MM.1S (cell line): Measurements from ENCODE around the gene ROBO2.

ENCODE experiments used
- DNase-seq: peaks from one replicate; pipeline ENCODE4 v3.0.0-alpha.2; 2015
- H2AFZ ChIP-seq: fragments of 300-600 bp; sonication (generic); 2 replicates; pipeline ENCODE4 v1.6.0; 2016; ENCODE audit warnings: antibody characterized with exemption, low read length
- H3F3A ChIP-seq: fragments of 300-600 bp; sonication (generic); 2 replicates; pipeline ENCODE4 v1.6.1; 2016; ENCODE audit warnings: mild to moderate bottlenecking, antibody characterized with exemption, low read length, moderate library complexity, mixed read lengths; ENCODE audit not compliant: insufficient read depth
- H3K27ac ChIP-seq: fragments of 300-600 bp; sonication (generic); 2 replicates; pipeline ENCODE4 v1.5.1; 2016; ENCODE audit warnings: mild to moderate bottlenecking, low read length
- H3K27me3 ChIP-seq: fragments of 300-600 bp; sonication (generic); replicated peaks from 2 replicates; pipeline ENCODE4 v1.6.0; 2016; ENCODE audit warnings: low read length; ENCODE audit not compliant: insufficient read depth
- H3K36me3 ChIP-seq: fragments of 300-600 bp; sonication (generic); replicated peaks from 2 replicates; pipeline ENCODE4 v1.6.1; 2016; ENCODE audit warnings: mild to moderate bottlenecking, low read length, mixed read lengths; ENCODE audit not compliant: insufficient read depth
- H3K4me1 ChIP-seq: fragments of 300-600 bp; sonication (generic); 2 replicates; pipeline ENCODE4 v1.6.1; 2016; ENCODE audit warnings: low read length, mixed read lengths
- H3K4me2 ChIP-seq: fragments of 300-600 bp; sonication (generic); 2 replicates; pipeline ENCODE4 v1.6.0; 2016; ENCODE audit warnings: low read depth, low read length
- H3K4me3 ChIP-seq: fragments of 300-600 bp; sonication (generic); 2 replicates; pipeline ENCODE4 v1.5.1; 2016; ENCODE audit warnings: low read length, mixed read lengths
- H3K79me2 ChIP-seq: fragments of 300-600 bp; sonication (generic); 2 replicates; pipeline ENCODE4 v1.6.1; 2016; ENCODE audit warnings: mixed run types, low read length, mixed read lengths
- H3K9ac ChIP-seq: fragments of 300-600 bp; sonication (generic); 2 replicates; pipeline ENCODE4 v1.6.1; 2016; ENCODE audit warnings: low read length, mixed read lengths
- H3K9me2 ChIP-seq: fragments of 300-600 bp; sonication (generic); replicated peaks from 2 replicates; pipeline ENCODE4 v1.6.1; 2016; ENCODE audit warnings: mild to moderate bottlenecking, low read length, mixed read lengths; ENCODE audit not compliant: insufficient read depth
- H3K9me3 ChIP-seq: fragments of 300-600 bp; sonication (generic); replicated peaks from 2 replicates; pipeline ENCODE4 v1.6.1; 2016; ENCODE audit warnings: mild to moderate bottlenecking, low read length, mixed read lengths; ENCODE audit not compliant: insufficient read depth
- H4K20me1 ChIP-seq: fragments of 300-600 bp; sonication (generic); 2 replicates; pipeline ENCODE4 v1.6.1; 2016; ENCODE audit warnings: mild to moderate bottlenecking, low read length, moderate library complexity, mixed read lengths; ENCODE audit not compliant: insufficient read depth
- EZH2 ChIP-seq: fragments of 300-600 bp; sonication (generic); optimal IDR thresholded peaks from 2 replicates; pipeline ENCODE3; 2017; ENCODE audit warnings: low read depth, mild to moderate bottlenecking, antibody characterized with exemption, low read length, mixed read lengths
- EZH2phosphoT487 ChIP-seq: fragments of 300-600 bp; sonication (generic); IDR thresholded peaks from 2 replicates; pipeline ENCODE4 v1.6.1; 2018; ENCODE audit warnings: antibody characterized with exemption, low read length
- TF ChIP-seq, protein P1 (sequence below): fragments of 300-600 bp; sonication (generic); IDR thresholded peaks from 2 replicates; pipeline ENCODE4 v1.5.1; 2016; ENCODE audit warnings: antibody characterized with exemption, low read length, mixed read lengths

Gene ROBO2

DNA sequence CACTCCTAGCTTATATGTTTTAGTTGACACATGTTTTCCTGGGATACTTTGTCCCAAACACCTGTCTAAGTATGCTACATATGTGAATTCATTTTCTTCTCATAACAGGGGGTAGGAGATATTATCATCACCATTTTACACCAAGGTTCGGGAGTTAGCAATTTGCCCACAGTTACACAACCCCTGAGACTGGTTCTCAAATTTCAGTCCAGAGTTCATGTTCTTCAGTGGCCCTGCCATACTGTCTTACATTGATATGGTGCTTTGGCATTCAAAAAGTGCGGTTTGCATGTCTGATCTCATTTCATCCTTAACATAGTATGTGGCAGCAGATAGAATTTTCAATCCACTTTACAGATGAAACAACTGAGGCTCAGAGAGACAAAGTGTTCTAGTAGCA, 38.4 kb downstream of the ROBO2 start:
- Histone ChIP-seq H3K9me2 (no peaks in the 10 kb centered on the region), H3F3A (no peaks in the 10 kb centered on the region), H3K4me2 (no peak overlapping the region), H3K27ac (no peak overlapping the region), H3K79me2 (no peaks in the 10 kb centered on the region), H2AFZ (no peak overlapping the region), H3K36me3 (no peaks in the 10 kb centered on the region), H3K27me3 (no peaks in the 10 kb centered on the region), H3K9ac (no peak overlapping the region), H4K20me1 (no peaks in the 10 kb centered on the region), H3K4me3 (no peak overlapping the region), H3K9me3 (no peaks in the 10 kb centered on the region), H3K4me1 (no peaks in the 10 kb centered on the region)
- TF ChIP-seq EZH2 (no peak), EZH2phosphoT487 (no peak)
- TF ChIP-seq, protein P1, sequence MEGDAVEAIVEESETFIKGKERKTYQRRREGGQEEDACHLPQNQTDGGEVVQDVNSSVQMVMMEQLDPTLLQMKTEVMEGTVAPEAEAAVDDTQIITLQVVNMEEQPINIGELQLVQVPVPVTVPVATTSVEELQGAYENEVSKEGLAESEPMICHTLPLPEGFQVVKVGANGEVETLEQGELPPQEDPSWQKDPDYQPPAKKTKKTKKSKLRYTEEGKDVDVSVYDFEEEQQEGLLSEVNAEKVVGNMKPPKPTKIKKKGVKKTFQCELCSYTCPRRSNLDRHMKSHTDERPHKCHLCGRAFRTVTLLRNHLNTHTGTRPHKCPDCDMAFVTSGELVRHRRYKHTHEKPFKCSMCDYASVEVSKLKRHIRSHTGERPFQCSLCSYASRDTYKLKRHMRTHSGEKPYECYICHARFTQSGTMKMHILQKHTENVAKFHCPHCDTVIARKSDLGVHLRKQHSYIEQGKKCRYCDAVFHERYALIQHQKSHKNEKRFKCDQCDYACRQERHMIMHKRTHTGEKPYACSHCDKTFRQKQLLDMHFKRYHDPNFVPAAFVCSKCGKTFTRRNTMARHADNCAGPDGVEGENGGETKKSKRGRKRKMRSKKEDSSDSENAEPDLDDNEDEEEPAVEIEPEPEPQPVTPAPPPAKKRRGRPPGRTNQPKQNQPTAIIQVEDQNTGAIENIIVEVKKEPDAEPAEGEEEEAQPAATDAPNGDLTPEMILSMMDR, result no peak
- DNase-seq, result no peak

DNA sequence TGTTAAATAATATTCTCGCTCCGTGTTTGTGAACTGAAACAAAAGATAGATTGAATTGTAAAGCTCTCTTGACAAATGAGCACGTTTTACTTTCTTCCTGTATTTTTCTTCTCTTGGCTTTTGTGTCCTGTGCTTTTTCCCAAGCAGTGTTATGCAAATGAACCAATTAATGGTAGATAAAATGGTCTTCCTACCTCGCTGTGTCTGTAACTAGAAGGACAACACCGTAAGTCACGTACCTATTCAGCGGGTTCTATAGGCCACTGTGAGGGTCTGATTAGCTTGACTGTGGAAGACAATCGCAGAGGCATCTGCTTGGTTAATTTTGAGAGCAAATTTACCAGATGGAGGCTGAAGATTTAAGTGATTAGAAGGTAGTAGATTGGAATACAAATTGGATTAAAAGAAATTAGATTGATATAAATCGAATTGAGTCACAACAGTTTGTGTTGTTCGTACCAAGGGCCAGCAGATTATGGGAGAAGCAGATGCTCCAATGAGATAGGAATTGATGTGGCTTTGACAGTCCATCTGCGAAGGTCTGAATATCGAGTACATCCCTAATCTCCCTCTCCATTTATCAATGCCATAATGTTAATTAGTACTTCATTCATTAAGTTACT, 40.2 kb downstream of the ROBO2 start:
- no peaks in the 10 kb centered on the region for H3K27me3 ChIP-seq
- no peak overlapping the region for H3K9ac ChIP-seq
- H2AFZ ChIP-seq, result no peak overlapping the region
- H3K79me2 ChIP-seq, result no peaks in the 10 kb centered on the region
- H3K4me2 ChIP-seq, result no peak overlapping the region
- no peaks in the 10 kb centered on the region for H3F3A ChIP-seq
- no peaks in the 10 kb centered on the region for H3K36me3 ChIP-seq
- H4K20me1 ChIP-seq, result no peaks in the 10 kb centered on the region
- H3K9me2 ChIP-seq, result no peaks in the 10 kb centered on the region
- no peaks in the 10 kb centered on the region for H3K4me1 ChIP-seq
- no peak overlapping the region for H3K4me3 ChIP-seq
- H3K9me3 ChIP-seq, result no peaks in the 10 kb centered on the region
- no peak for DNase-seq
- TF ChIP-seq EZH2 (no peak), EZH2phosphoT487 (no peak)
- TF ChIP-seq, protein P1, result no peak
- no peak overlapping the region for H3K27ac ChIP-seq

DNA sequence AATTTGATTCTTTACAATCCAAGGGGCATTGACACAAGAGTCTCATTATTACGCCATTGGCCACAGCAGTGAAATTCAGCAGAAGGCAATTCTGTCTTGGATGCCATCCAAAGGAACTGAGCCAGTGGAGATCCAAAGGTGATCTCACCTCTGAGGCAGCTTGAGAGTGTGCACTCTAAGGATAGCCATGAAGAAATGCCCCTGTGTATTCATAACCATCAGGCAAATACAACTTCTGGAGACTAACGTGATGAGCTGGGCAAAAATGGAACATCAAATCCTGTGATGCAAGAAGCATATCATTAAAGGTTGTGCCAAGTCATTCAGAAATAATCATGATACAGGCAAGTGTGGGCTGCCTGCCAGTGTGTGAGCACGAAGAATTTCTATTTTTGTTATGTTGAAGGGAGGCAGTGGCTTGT, 41.4 kb downstream of the ROBO2 start:
- Histone ChIP-seq H3K27me3 (no peaks in the 10 kb centered on the region), H2AFZ (no peak overlapping the region), H3K4me3 (no peak overlapping the region), H3K9ac (no peak overlapping the region), H3K4me1 (no peaks in the 10 kb centered on the region), H4K20me1 (no peaks in the 10 kb centered on the region), H3K79me2 (no peaks in the 10 kb centered on the region), H3K9me3 (no peaks in the 10 kb centered on the region), H3K36me3 (no peaks in the 10 kb centered on the region), H3K9me2 (no peaks in the 10 kb centered on the region), H3F3A (no peaks in the 10 kb centered on the region), H3K4me2 (no peak overlapping the region), H3K27ac (no peak overlapping the region)
- no peak for TF ChIP-seq EZH2phosphoT487
- TF ChIP-seq EZH2, result no peak
- TF ChIP-seq, protein P1, result no peak
- DNase-seq, result no peak
